ENCODE results near the gene RSPO3.
"Not testable (repeated sequence)": the region's sequence is repeated elsewhere in the genome, so short reads cannot be mapped to it uniquely, and the experiment has no call there.

The RSPO3 gene

DNA sequence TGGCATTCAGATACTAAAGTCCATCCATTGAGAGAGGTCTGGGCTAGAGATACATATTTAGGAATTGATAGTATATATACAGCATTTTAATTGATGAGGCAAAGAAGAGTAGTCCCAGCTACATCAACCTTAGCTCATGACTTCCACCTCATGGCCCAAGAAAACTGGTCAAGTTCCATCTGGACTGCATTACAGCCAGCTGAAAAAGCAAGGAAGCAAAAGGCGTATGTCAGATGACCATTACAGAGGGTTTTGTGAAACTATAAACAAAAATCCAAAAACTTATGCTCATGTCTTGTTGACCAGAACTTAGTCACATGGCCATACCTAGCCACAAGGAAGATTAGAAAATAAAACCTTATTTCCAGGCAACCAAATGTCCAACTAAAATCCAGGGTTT is 101.4 kb downstream of the RSPO3 start:
- Histone ChIP-seq H3K36me3 (ENCODE audit: control insufficient read depth, insufficient read depth, low read length) (no peaks in the 10 kb centered on the region), H3K27me3 (ENCODE audit: control insufficient read depth, insufficient read depth, low read length) (no peaks in the 10 kb centered on the region), H3K9ac (no peak overlapping the region), H3K9me3 (ENCODE audit: control insufficient read depth, low read length) (no peaks in the 10 kb centered on the region), H2AFZ (no peak overlapping the region), H3K4me1 (no peaks in the 10 kb centered on the region), H3K4me2 (ENCODE audit: low read length) (no peak overlapping the region), H3K4me3 (ENCODE audit: low read depth, low read length) (no peak overlapping the region), H3K79me2 (no peaks in the 10 kb centered on the region), H3K27ac (no peak overlapping the region)
- TF ChIP-seq, protein P1, sequence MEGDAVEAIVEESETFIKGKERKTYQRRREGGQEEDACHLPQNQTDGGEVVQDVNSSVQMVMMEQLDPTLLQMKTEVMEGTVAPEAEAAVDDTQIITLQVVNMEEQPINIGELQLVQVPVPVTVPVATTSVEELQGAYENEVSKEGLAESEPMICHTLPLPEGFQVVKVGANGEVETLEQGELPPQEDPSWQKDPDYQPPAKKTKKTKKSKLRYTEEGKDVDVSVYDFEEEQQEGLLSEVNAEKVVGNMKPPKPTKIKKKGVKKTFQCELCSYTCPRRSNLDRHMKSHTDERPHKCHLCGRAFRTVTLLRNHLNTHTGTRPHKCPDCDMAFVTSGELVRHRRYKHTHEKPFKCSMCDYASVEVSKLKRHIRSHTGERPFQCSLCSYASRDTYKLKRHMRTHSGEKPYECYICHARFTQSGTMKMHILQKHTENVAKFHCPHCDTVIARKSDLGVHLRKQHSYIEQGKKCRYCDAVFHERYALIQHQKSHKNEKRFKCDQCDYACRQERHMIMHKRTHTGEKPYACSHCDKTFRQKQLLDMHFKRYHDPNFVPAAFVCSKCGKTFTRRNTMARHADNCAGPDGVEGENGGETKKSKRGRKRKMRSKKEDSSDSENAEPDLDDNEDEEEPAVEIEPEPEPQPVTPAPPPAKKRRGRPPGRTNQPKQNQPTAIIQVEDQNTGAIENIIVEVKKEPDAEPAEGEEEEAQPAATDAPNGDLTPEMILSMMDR (IDR thresholded peaks at IDR 0.05) = no peak

DNA sequence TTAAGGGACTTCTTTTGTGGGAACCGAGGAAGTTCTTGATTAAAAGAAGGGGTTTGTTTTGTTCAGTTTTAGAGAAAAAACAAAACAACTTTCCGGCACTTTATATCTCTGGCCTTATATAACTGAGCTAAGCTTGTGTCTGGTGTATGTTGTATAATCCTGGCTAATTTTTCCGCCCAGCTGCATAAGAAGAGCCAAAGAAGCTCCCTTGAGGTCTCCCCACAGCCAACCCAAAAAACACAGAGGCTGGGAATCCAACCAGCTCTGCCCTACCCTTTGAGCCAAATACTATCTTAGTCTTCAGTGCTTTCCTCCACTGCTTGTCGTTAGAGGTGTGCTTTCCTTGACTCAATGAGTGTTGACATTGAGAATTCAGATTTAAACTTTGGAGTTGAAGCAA is 102.7 kb downstream of the RSPO3 start:
- no peaks in the 10 kb centered on the region for H3K27me3 ChIP-seq (ENCODE audit: control insufficient read depth, insufficient read depth, low read length)
- no peak overlapping the region for H3K9ac ChIP-seq
- no peaks in the 10 kb centered on the region for H3K4me1 ChIP-seq
- H3K4me3 ChIP-seq (ENCODE audit: low read depth, low read length) = no peak overlapping the region
- H3K27ac ChIP-seq = no peak overlapping the region
- H3K36me3 ChIP-seq (ENCODE audit: control insufficient read depth, insufficient read depth, low read length) = no peaks in the 10 kb centered on the region
- no peak overlapping the region for H2AFZ ChIP-seq
- H3K79me2 ChIP-seq = no peaks in the 10 kb centered on the region
- no peaks in the 10 kb centered on the region for H3K9me3 ChIP-seq (ENCODE audit: control insufficient read depth, low read length)
- no peak overlapping the region for H3K4me2 ChIP-seq (ENCODE audit: low read length)
- TF ChIP-seq, protein P1 (IDR thresholded peaks at IDR 0.05) = no peak

DNA sequence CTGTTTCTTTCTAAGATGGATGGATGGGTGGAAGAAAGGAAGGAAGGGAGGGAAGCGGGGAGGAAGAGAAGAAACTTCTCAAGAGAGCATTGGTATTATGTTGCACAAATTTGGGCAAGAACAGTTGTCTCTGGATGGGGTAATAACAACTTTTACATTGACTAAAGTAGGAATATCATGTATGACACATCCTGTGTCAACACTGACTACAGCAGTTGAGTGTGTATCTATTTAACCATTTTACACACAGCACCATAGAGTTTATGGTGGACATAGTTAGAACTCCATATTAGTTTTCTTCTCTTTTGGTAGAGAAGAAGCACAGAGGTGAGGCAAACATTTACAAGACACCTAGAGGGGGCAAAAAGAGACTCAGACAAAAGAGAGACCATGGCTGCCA is 103.9 kb downstream of the RSPO3 start:
- Histone ChIP-seq H2AFZ (no peak overlapping the region), H3K79me2 (no peaks in the 10 kb centered on the region)
- TF ChIP-seq, protein P1 (IDR thresholded peaks at IDR 0.05) = no peak

DNA sequence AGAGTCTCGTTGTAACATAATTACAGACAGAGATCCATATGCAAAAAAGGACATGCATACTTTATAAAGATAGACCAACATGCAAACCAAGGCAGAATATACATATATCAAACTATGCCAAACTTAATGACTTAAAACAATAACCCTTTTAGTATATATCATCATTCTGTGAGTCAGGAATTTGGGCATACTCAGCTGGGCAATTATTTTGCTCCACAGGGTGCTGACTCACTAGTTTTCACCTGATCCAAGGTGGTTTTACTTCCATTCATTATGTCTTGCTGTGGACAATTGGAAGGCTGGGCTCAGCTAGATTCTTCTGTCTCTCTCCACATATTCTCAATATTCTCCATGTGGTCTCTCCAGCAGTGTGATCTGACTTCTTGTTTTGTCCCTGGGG is 107.0 kb downstream of the RSPO3 start:
- no peaks in the 10 kb centered on the region for H3K79me2 ChIP-seq
- H3K36me3 ChIP-seq (ENCODE audit: control insufficient read depth, insufficient read depth, low read length) = no peaks in the 10 kb centered on the region
- TF ChIP-seq, protein P1 (IDR thresholded peaks at IDR 0.05) = no peak

More for the DNA sequence above, 103.9 kb downstream of the RSPO3 start:
- Histone ChIP-seq H3K4me3 (ENCODE audit: low read depth, low read length) (no peak overlapping the region), H3K27ac (no peak overlapping the region), H3K4me1 (no peaks in the 10 kb centered on the region), H3K27me3 (ENCODE audit: control insufficient read depth, insufficient read depth, low read length) (no peaks in the 10 kb centered on the region), H3K9ac (no peak overlapping the region), H3K9me3 (ENCODE audit: control insufficient read depth, low read length) (no peaks in the 10 kb centered on the region), H3K4me2 (ENCODE audit: low read length) (no peak overlapping the region), H3K36me3 (ENCODE audit: control insufficient read depth, insufficient read depth, low read length) (no peaks in the 10 kb centered on the region)

DNA sequence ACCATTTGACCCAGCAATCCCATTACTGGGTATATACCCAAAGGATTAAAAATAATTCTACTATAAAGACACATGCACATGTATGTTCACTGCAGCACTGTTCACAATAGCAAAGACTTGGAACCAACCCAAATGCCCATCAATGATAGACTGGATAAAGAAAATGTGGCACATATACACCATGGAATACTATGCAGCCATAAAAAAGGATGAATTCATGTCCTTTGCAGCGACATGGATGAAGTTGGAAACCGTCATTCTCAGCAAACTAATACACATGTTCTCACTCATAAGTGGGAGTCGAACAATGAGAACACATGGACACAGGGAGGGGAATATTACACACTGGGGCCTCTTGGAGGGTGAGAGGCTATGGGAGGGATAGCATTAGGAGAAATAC is 115.3 kb downstream of the RSPO3 start:
- not testable (repeated sequence) for H3K79me2 ChIP-seq; H3K9me3 ChIP-seq (ENCODE audit: control insufficient read depth, low read length); H3K27me3 ChIP-seq (ENCODE audit: control insufficient read depth, insufficient read depth, low read length)

More for the DNA sequence above, 107.0 kb downstream of the RSPO3 start:
- no peak overlapping the region for H3K9ac ChIP-seq
- no peak overlapping the region for H3K27ac ChIP-seq
- no peaks in the 10 kb centered on the region for H3K27me3 ChIP-seq (ENCODE audit: control insufficient read depth, insufficient read depth, low read length)
- H3K4me1 ChIP-seq = no peaks in the 10 kb centered on the region
- H3K4me3 ChIP-seq (ENCODE audit: low read depth, low read length) = no peak overlapping the region
- no peak overlapping the region for H2AFZ ChIP-seq
- no peak overlapping the region for H3K4me2 ChIP-seq (ENCODE audit: low read length)
- no peaks in the 10 kb centered on the region for H3K9me3 ChIP-seq (ENCODE audit: control insufficient read depth, low read length)

More for the DNA sequence above, 115.3 kb downstream of the RSPO3 start:
- H3K4me3 ChIP-seq (ENCODE audit: low read depth, low read length); H3K4me1 ChIP-seq; H3K27ac ChIP-seq; H3K36me3 ChIP-seq (ENCODE audit: control insufficient read depth, insufficient read depth, low read length); H3K4me2 ChIP-seq (ENCODE audit: low read length); H3K9ac ChIP-seq; H2AFZ ChIP-seq: not testable (repeated sequence)
